ENCODE results near the gene ULK4. TPM values are rescaled to one million over a fixed set of nuclear protein-coding genes. Genes with fewer than 3 reads are reported as not detected.

The ULK4 gene
- total and polyA plus RNA-seq, 2 of the 4 experiments (the other 2 are of a cell fraction): 2.7 to 5.0 TPM

DNA sequence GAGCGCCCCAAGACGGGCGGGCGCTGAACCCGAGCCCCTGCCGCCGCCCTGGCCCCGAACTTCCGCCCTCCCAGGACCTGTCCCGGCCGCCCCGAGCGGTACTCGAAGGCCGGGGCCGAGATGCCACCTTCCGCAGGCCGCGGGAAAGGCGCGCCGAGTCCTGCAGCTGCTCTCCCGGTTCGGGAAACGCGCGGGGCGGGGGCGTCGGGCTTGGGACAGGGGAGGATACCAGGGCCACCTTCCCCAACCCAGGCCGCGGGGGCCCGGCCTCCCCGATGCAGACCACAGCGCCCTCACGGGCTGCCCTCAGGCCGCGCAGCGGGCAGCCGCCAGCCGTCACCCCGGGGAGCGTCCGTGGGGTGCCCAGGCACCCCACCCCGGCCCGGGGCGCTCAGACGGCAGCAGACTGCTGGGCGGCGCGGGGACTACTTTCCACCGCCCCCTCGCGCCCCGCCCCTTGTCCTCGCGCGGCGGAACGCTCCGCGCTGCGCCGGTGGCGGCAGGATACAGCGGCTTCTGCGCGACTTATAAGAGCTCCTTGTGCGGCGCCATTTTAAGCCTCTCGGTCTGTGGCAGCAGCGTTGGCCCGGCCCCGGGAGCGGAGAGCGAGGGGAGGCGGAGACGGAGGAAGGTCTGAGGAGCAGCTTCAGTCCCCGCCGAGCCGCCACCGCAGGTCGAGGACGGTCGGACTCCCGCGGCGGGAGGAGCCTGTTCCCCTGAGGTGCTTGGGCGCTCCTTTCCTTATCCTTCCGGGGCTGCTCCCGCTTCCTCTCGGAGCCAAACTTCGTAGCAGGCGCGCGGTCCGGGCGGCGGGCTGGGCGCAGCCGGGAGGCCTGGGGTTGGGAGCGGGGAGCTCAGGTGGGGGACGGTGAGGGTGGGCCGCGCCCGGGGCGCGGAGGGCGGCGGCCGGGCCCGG, 762.7 kb downstream of the ULK4 start, which contains the start of gene CTNNB1 (continued):
- TF ChIP-seq, protein P1, sequence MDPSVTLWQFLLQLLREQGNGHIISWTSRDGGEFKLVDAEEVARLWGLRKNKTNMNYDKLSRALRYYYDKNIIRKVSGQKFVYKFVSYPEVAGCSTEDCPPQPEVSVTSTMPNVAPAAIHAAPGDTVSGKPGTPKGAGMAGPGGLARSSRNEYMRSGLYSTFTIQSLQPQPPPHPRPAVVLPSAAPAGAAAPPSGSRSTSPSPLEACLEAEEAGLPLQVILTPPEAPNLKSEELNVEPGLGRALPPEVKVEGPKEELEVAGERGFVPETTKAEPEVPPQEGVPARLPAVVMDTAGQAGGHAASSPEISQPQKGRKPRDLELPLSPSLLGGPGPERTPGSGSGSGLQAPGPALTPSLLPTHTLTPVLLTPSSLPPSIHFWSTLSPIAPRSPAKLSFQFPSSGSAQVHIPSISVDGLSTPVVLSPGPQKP (IDR thresholded peaks at IDR 0.05; ENCODE audit: borderline replicate concordance, low read depth, low read length): no peak

DNA sequence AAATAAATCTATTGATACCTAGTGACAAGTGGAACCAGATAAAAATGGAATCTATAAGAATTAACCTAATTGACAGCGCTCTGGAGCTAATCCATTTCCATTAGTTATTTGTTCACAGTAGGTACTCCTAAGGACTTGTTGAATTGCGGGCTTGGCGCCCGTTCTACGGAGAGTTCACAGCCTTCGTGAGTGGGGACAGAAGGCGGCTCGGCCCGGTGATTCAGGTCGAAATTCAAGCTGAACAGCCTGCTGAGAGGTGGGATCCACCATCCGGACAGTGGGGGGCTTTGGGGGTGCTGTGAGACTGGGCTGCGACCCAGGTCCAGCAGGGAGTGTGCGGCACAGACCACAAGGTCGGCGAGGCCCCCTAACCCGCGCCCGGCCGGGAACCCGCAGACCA, 763.4 kb downstream of the ULK4 start:
- Histone ChIP-seq H3K4me1 (ENCODE audit: control insufficient read depth, insufficient read depth, low read length) (peaks cover 2% of the 10 kb centered on the region; the same call in 1 of the 2 replicates), H2AFZ (replicated peaks; ENCODE audit: low read length, poor library complexity) (peak overlapping the region; percentile 96), H3K23ac (ENCODE audit: low read depth, low read length) (peak overlapping the region; percentile 71), H2BK15ac (ENCODE audit: low read depth, low read length) (no peak overlapping the region), H3K9me1 (ENCODE audit: insufficient read depth, low read length) (no peaks in the 10 kb centered on the region; the same call in 1 of the 2 replicates), H3K79me1 (ENCODE audit: low read depth in 1 of 2, low read length in 2 of 2) (peaks cover 0 to 5% of the 10 kb centered on the region in 2 experiments; a peak in 1 of 4 replicates), H4K5ac (ENCODE audit: low read depth, low read length) (peak overlapping the region; percentile 45), H3K9me3 (ENCODE audit: control insufficient read depth, insufficient read depth, low read length) (no peaks in the 10 kb centered on the region), H3K27me3 (ENCODE audit: control insufficient read depth, insufficient read depth, low read length) (no peaks in the 10 kb centered on the region; the same call in none of the 2 replicates), H3K4ac (ENCODE audit: low read depth, low read length) (peak overlapping the region; percentile 45; the same call in 1 of the 2 replicates), H2BK5ac (ENCODE audit: low read depth, low read length, poor library complexity, severe bottlenecking) (peak overlapping the region; percentile 48), H3K4me3 (ENCODE audit: insufficient read depth, low read depth, low read length) (peak overlapping the region; percentile 69), H3K9ac (ENCODE audit: low read depth, low read length) (peak overlapping the region; percentile 32), H2AK9ac (replicated peaks; ENCODE audit: low read depth, low read length, poor library complexity) (peak overlapping the region; percentile 86), H3K56ac (ENCODE audit: extremely low read depth, insufficient read depth, low read length) (peak overlapping the region; percentile 30; the same call in 1 of the 2 replicates), H3K36me3 (ENCODE audit: control insufficient read depth, insufficient read depth, low read length) (no peaks in the 10 kb centered on the region), H4K20me1 (ENCODE audit: insufficient read depth, low read length) (peaks cover 37% of the 10 kb centered on the region), H2BK120ac (ENCODE audit: low read depth, low read length) (no peak overlapping the region), H4K91ac (ENCODE audit: insufficient read depth, low read depth, low read length) (peak overlapping the region; percentile 19; the same call in 1 of the 2 replicates), H3K27ac (ENCODE audit: insufficient read depth, low read length) (peak overlapping the region; percentile 36; the same call in 1 of the 2 replicates), H2AK5ac (ENCODE audit: low read depth, low read length) (no peak overlapping the region), H3K4me2 (ENCODE audit: low read depth, low read length) (peak overlapping the region; percentile 85), H3K14ac (replicated peaks; ENCODE audit: low read depth, low read length) (peak overlapping the region; percentile 59; the same call in 1 of the 2 replicates), H4K8ac (ENCODE audit: low read depth in 2 of 2, low read length in 2 of 2) (peak overlapping the region; percentile 57 to 74; a peak in 2 of 4 replicates), H2BK20ac (ENCODE audit: low read depth, low read length) (no peak overlapping the region), H3K18ac (ENCODE audit: low read depth, low read length) (no peak overlapping the region)
- ATAC-seq (ENCODE audit: low read depth): no peak
- WGBS, 2 experiments (ENCODE audit: extremely low coverage in 2 of 2, insufficient read length in 1 of 2): 5% methylated on average over 8 of the region's 20 CpGs; no CpG with 5 or more reads in 1 of the 2 experiments
- POLR2A ChIA-PET (ENCODE audit: unreplicated experiment): interaction anchor here (1.6 kb wide), 1 partner anchor 9 kb away, joined by 7 read pairs; no protein-coding TSS in a partner anchor
- TF ChIP-seq CHD1 (IDR thresholded peaks at IDR 0.05; ENCODE audit: low read depth, low read length): no peak
- TF ChIP-seq RAD21 (IDR thresholded peaks at IDR 0.05; ENCODE audit: low read length): no peak
- TF ChIP-seq, protein P1 (IDR thresholded peaks at IDR 0.05; ENCODE audit: borderline replicate concordance, low read depth, low read length): no peak
- no peak for TF ChIP-seq POLR2A (IDR thresholded peaks at IDR 0.05; ENCODE audit: low read depth, low read length)
- no peak for TF ChIP-seq MAZ (IDR thresholded peaks at IDR 0.05; ENCODE audit: borderline replicate concordance, low read depth, low read length)
- BruUV-seq (replicated peaks): no TSS peak
- intact Hi-C loops (cut with micrococcal nuclease) (no loop called here), in situ Hi-C loops (cut with MboI; ENCODE audit: low sequenced_read_pairs) (loop anchor here (25.0 kb wide), 1 partner anchor 861 kb away; no protein-coding TSS in a partner anchor), dilution Hi-C loops (cut with HindIII; ENCODE audit: low sequenced_read_pairs, unreplicated experiment) (no loop called here)
- CTCF ChIA-PET: no interaction called here
- DNase-seq: no peak
